ENCODE results near the gene CNTLN.
"Not testable (repeated sequence)": the region's sequence is repeated elsewhere in the genome, so short reads cannot be mapped to it uniquely, and the experiment has no call there.

CNTLN gene

GRCh38 chr9:17137566-17137965 lies 2.7 kb downstream of the CNTLN start:
- Histone ChIP-seq H3K36me3 (ENCODE audit: control insufficient read depth in 1 of 2, insufficient read depth in 2 of 2, low read length in 2 of 2) (no peaks in the 10 kb centered on the region), H3K27ac (ENCODE audit: low read length) (no peak overlapping the region), H3K4me1 (ENCODE audit: control insufficient read depth in 1 of 2, insufficient read depth in 2 of 2, low read length in 2 of 2) (peaks cover 3 to 5% of the 10 kb centered on the region in 2 donors), H3K9me3 (ENCODE audit: control insufficient read depth in 1 of 2, low read length in 2 of 2) (no peaks in the 10 kb centered on the region), H3K27me3 (ENCODE audit: low read depth, low read length) (no peaks in the 10 kb centered on the region), H3K4me3 (ENCODE audit: low read depth in 1 of 2, low read length in 2 of 2) (no peak overlapping the region)

DNA sequence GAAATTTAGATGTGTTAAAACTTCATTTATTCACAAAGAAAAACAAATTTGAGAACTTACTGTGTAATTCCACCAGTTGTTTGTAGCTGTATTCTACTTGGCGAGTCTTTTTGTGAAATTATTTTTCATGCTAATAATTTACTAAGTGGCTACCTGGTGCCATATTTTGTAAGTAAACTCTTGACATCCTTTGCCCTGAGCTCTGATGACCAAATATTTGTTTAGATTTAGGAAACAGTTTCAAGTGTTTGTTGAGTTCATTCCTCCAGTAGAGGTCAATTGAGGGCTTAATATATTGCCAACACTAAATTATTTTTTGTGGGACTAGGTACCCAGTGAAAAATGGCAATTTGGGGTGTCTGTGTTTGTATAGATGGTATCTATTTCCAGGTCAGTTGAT lies 3.7 kb downstream of the CNTLN start:
- H3K9me3 ChIP-seq (ENCODE audit: control insufficient read depth in 1 of 2, low read length in 2 of 2): no peaks in the 10 kb centered on the region
- H3K36me3 ChIP-seq (ENCODE audit: control insufficient read depth in 1 of 2, insufficient read depth in 2 of 2, low read length in 2 of 2): no peaks in the 10 kb centered on the region
- no peaks in the 10 kb centered on the region for H3K27me3 ChIP-seq (ENCODE audit: low read depth, low read length)
- H3K4me1 ChIP-seq (ENCODE audit: control insufficient read depth in 1 of 2, insufficient read depth in 2 of 2, low read length in 2 of 2): peaks cover 3 to 5% of the 10 kb centered on the region in 2 donors
- no peak overlapping the region for H3K4me3 ChIP-seq (ENCODE audit: low read depth in 1 of 2, low read length in 2 of 2)
- no peak overlapping the region for H3K27ac ChIP-seq (ENCODE audit: low read length)

DNA sequence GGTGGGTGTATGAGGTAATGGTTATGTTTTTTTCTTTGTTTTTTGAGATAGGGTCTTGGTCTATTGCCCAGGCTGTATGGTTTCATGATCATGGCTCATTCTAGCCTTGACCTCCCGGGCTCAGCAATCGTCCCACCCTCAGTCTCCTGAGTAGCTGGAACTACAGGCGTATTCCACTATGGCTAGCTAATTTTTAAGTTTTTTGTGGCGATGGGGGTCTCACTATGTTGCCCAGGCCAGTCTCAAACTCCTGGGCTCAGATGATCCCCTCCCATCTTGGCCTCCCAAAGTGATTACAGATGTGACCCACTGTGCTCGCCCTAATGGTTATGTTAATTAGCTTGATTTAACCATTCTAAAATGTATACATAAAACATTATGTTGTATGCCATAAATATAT lies 5.6 kb downstream of the CNTLN start:
- Histone ChIP-seq H3K27ac (ENCODE audit: low read length) (no peak overlapping the region), H3K4me1 (ENCODE audit: control insufficient read depth in 1 of 2, insufficient read depth in 2 of 2, low read length in 2 of 2) (peaks cover 0 to 3% of the 10 kb centered on the region in 2 donors), H3K36me3 (ENCODE audit: control insufficient read depth in 1 of 2, insufficient read depth in 2 of 2, low read length in 2 of 2) (peaks cover 0 to 4% of the 10 kb centered on the region in 2 donors), H3K27me3 (ENCODE audit: low read depth, low read length) (no peaks in the 10 kb centered on the region), H3K9me3 (ENCODE audit: control insufficient read depth in 1 of 2, low read length in 2 of 2) (no peaks in the 10 kb centered on the region), H3K4me3 (ENCODE audit: low read depth in 1 of 2, low read length in 2 of 2) (no peak overlapping the region)

DNA sequence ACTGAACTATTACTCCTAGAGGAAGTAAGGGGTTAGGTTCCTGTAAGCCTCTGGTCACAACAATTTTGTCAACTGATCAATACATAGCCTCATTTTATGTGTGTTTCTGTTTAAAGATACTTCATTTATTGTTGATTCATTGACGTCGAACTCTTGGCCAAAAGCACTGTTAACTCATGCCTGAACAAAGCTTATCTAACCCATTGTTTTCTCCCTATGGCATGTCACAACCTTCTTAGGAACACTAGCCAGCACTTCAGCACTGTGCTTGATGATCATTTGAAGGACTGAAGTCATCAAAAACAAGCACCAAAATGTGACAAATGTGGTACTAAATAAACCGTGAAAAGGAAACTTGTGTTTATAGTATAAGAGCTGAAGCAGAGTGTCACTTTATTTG lies 13.5 kb downstream of the CNTLN start:
- no peaks in the 10 kb centered on the region for H3K27me3 ChIP-seq (ENCODE audit: low read depth, low read length)
- H3K4me3 ChIP-seq (ENCODE audit: low read depth in 1 of 2, low read length in 2 of 2): no peak overlapping the region
- no peaks in the 10 kb centered on the region for H3K4me1 ChIP-seq (ENCODE audit: control insufficient read depth in 1 of 2, insufficient read depth in 2 of 2, low read length in 2 of 2)
- no peaks in the 10 kb centered on the region for H3K9me3 ChIP-seq (ENCODE audit: control insufficient read depth in 1 of 2, low read length in 2 of 2)
- peaks cover 0 to 20% of the 10 kb centered on the region in 2 donors for H3K36me3 ChIP-seq (ENCODE audit: control insufficient read depth in 1 of 2, insufficient read depth in 2 of 2, low read length in 2 of 2)
- H3K27ac ChIP-seq (ENCODE audit: low read length): no peak overlapping the region

- no peaks in the 10 kb centered on the region for H3K27me3 ChIP-seq (ENCODE audit: low read depth, low read length)
- no peak overlapping the region for H3K27ac ChIP-seq (ENCODE audit: low read length)
- no peaks in the 10 kb centered on the region for H3K9me3 ChIP-seq (ENCODE audit: control insufficient read depth in 1 of 2, low read length in 2 of 2)
- no peak overlapping the region for H3K4me3 ChIP-seq (ENCODE audit: low read depth in 1 of 2, low read length in 2 of 2)
- peaks cover 0 to 15% of the 10 kb centered on the region in 2 donors for H3K36me3 ChIP-seq (ENCODE audit: control insufficient read depth in 1 of 2, insufficient read depth in 2 of 2, low read length in 2 of 2)
- H3K4me1 ChIP-seq (ENCODE audit: control insufficient read depth in 1 of 2, insufficient read depth in 2 of 2, low read length in 2 of 2): no peaks in the 10 kb centered on the region
These were observed 24.6 kb downstream of the CNTLN start for GRCh38 chr9:17159469-17159868.

DNA sequence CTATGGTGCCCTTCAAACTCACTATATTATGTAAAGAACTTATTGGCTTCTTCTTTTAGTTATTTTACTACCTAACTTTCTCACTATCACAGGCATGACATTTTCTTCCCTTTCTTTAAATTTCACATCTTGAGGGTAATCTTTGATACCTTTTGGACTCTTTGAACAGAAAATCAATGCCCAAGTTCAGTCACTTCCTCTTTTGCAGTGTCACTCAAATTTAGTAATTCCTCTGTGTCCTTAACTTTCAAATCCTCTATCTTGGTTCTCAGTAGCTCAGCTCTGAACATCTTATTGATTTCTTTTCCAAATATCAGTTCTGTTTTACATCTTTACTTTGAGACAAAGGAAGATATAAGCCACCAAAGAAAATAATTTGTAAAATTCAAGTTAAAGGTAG lies 25.5 kb downstream of the CNTLN start:
- no peaks in the 10 kb centered on the region for H3K27me3 ChIP-seq (ENCODE audit: low read depth, low read length)
- H3K36me3 ChIP-seq (ENCODE audit: control insufficient read depth in 1 of 2, insufficient read depth in 2 of 2, low read length in 2 of 2): peaks cover 0 to 6% of the 10 kb centered on the region in 2 donors
- no peak overlapping the region for H3K4me3 ChIP-seq (ENCODE audit: low read depth in 1 of 2, low read length in 2 of 2)
- H3K27ac ChIP-seq (ENCODE audit: low read length): no peak overlapping the region
- H3K9me3 ChIP-seq (ENCODE audit: control insufficient read depth in 1 of 2, low read length in 2 of 2): no peaks in the 10 kb centered on the region
- no peaks in the 10 kb centered on the region for H3K4me1 ChIP-seq (ENCODE audit: control insufficient read depth in 1 of 2, insufficient read depth in 2 of 2, low read length in 2 of 2)

DNA sequence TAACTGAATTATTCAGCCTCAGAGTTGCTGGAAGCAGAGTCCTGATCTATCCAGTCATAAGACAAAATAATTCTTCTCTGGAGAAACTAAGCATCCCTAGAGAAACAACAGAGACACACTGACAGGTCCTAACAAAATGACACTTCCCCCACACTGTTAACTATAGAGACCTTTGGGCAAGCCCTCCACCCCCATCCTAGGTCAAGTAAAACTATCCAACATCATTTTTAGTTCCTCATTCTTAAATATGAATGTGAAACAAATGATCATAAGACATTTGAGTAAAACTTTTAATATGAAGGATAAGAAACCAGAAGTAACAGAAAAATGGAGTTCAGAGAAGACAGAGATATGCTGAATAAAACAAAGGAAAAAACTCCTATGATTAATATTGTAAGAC lies 30.9 kb downstream of the CNTLN start:
- Histone ChIP-seq H3K27me3 (ENCODE audit: low read depth, low read length) (no peaks in the 10 kb centered on the region), H3K4me1 (ENCODE audit: control insufficient read depth in 1 of 2, insufficient read depth in 2 of 2, low read length in 2 of 2) (no peaks in the 10 kb centered on the region), H3K36me3 (ENCODE audit: control insufficient read depth in 1 of 2, insufficient read depth in 2 of 2, low read length in 2 of 2) (no peaks in the 10 kb centered on the region), H3K9me3 (ENCODE audit: control insufficient read depth in 1 of 2, low read length in 2 of 2) (peaks cover 0 to 7% of the 10 kb centered on the region in 2 donors), H3K4me3 (ENCODE audit: low read depth in 1 of 2, low read length in 2 of 2) (no peak overlapping the region), H3K27ac (ENCODE audit: low read length) (no peak overlapping the region)

DNA sequence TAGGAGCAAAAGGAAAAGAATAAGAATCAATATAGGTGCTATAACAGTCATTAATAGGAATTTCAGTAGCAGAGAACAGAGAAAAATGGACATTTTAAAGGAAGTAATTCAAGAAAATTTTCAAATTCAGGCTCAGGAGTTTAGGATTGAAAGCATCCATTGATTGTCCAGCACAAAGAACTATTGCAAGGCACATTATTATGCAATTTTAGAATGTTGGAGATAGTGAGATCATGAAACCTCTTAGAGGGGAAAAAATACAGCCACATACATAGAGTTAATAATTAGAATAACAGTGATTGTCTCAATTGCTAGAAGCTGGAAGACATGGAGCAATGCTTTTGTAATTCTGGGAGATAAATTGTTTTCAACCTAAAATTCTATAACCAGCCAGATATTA lies 31.5 kb downstream of the CNTLN start:
- no peaks in the 10 kb centered on the region for H3K4me1 ChIP-seq (ENCODE audit: control insufficient read depth in 1 of 2, insufficient read depth in 2 of 2, low read length in 2 of 2)
- no peaks in the 10 kb centered on the region for H3K36me3 ChIP-seq (ENCODE audit: control insufficient read depth in 1 of 2, insufficient read depth in 2 of 2, low read length in 2 of 2)
- H3K9me3 ChIP-seq (ENCODE audit: control insufficient read depth in 1 of 2, low read length in 2 of 2): peaks cover 0 to 7% of the 10 kb centered on the region in 2 donors
- no peaks in the 10 kb centered on the region for H3K27me3 ChIP-seq (ENCODE audit: low read depth, low read length)
- H3K4me3 ChIP-seq (ENCODE audit: low read depth in 1 of 2, low read length in 2 of 2): no peak overlapping the region
- H3K27ac ChIP-seq (ENCODE audit: low read length): no peak overlapping the region

- H3K9me3 ChIP-seq (ENCODE audit: control insufficient read depth in 1 of 2, low read length in 2 of 2): peaks cover 0 to 7% of the 10 kb centered on the region in 2 donors
- H3K4me3 ChIP-seq (ENCODE audit: low read depth in 1 of 2, low read length in 2 of 2): no peak overlapping the region
- no peaks in the 10 kb centered on the region for H3K36me3 ChIP-seq (ENCODE audit: control insufficient read depth in 1 of 2, insufficient read depth in 2 of 2, low read length in 2 of 2)
- no peaks in the 10 kb centered on the region for H3K4me1 ChIP-seq (ENCODE audit: control insufficient read depth in 1 of 2, insufficient read depth in 2 of 2, low read length in 2 of 2)
- no peaks in the 10 kb centered on the region for H3K27me3 ChIP-seq (ENCODE audit: low read depth, low read length)
- no peak overlapping the region for H3K27ac ChIP-seq (ENCODE audit: low read length)
These were observed 36.7 kb downstream of the CNTLN start for GRCh38 chr9:17171309-17172094.

GRCh38 chr9:17177496-17177895 lies 42.7 kb downstream of the CNTLN start:
- not testable (repeated sequence) for H3K27me3 ChIP-seq (ENCODE audit: low read depth, low read length); H3K4me3 ChIP-seq (ENCODE audit: low read depth in 1 of 2, low read length in 2 of 2); H3K4me1 ChIP-seq (ENCODE audit: control insufficient read depth in 1 of 2, insufficient read depth in 2 of 2, low read length in 2 of 2); H3K27ac ChIP-seq (ENCODE audit: low read length); H3K36me3 ChIP-seq (ENCODE audit: control insufficient read depth in 1 of 2, insufficient read depth in 2 of 2, low read length in 2 of 2); H3K9me3 ChIP-seq (ENCODE audit: control insufficient read depth in 1 of 2, low read length in 2 of 2)

GRCh38 chr9:17185481-17186029 lies 50.7 kb downstream of the CNTLN start:
- Histone ChIP-seq H3K27me3 (ENCODE audit: low read depth, low read length) (no peaks in the 10 kb centered on the region), H3K9me3 (ENCODE audit: control insufficient read depth in 1 of 2, low read length in 2 of 2) (no peaks in the 10 kb centered on the region), H3K27ac (ENCODE audit: low read length) (no peak overlapping the region), H3K4me1 (ENCODE audit: control insufficient read depth in 1 of 2, insufficient read depth in 2 of 2, low read length in 2 of 2) (no peaks in the 10 kb centered on the region), H3K4me3 (ENCODE audit: low read depth in 1 of 2, low read length in 2 of 2) (no peak overlapping the region), H3K36me3 (ENCODE audit: control insufficient read depth in 1 of 2, insufficient read depth in 2 of 2, low read length in 2 of 2) (no peaks in the 10 kb centered on the region)

DNA sequence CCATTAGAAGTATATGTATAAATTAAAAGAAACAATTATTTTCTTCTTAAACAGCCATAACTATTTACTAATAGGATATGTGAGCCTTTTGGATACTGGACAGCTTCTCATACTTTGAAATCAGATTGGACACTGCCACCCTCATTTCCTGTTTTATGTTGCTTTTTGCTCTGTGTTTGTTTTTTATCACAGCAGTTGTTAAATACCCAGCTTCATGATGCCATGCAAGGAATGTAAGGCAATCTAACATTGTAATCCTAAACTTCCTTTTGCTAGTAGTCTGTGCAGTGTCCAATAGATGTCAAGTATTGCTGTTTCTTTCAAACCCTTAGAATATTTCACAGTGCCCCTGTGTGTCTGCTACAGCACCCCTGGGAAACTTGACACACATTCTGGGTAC lies 56.2 kb downstream of the CNTLN start:
- Histone ChIP-seq H3K27me3 (ENCODE audit: low read depth, low read length) (no peaks in the 10 kb centered on the region), H3K4me1 (ENCODE audit: control insufficient read depth in 1 of 2, insufficient read depth in 2 of 2, low read length in 2 of 2) (no peaks in the 10 kb centered on the region), H3K9me3 (ENCODE audit: control insufficient read depth in 1 of 2, low read length in 2 of 2) (no peaks in the 10 kb centered on the region), H3K27ac (ENCODE audit: low read length) (no peak overlapping the region), H3K4me3 (ENCODE audit: low read depth in 1 of 2, low read length in 2 of 2) (no peak overlapping the region), H3K36me3 (ENCODE audit: control insufficient read depth in 1 of 2, insufficient read depth in 2 of 2, low read length in 2 of 2) (no peaks in the 10 kb centered on the region)
